ENCODE measurements around the gene ELF2.
"Not testable (repeated sequence)": the region's sequence is repeated elsewhere in the genome, so short reads cannot be mapped to it uniquely, and the experiment has no call there.

Gene ELF2

DNA sequence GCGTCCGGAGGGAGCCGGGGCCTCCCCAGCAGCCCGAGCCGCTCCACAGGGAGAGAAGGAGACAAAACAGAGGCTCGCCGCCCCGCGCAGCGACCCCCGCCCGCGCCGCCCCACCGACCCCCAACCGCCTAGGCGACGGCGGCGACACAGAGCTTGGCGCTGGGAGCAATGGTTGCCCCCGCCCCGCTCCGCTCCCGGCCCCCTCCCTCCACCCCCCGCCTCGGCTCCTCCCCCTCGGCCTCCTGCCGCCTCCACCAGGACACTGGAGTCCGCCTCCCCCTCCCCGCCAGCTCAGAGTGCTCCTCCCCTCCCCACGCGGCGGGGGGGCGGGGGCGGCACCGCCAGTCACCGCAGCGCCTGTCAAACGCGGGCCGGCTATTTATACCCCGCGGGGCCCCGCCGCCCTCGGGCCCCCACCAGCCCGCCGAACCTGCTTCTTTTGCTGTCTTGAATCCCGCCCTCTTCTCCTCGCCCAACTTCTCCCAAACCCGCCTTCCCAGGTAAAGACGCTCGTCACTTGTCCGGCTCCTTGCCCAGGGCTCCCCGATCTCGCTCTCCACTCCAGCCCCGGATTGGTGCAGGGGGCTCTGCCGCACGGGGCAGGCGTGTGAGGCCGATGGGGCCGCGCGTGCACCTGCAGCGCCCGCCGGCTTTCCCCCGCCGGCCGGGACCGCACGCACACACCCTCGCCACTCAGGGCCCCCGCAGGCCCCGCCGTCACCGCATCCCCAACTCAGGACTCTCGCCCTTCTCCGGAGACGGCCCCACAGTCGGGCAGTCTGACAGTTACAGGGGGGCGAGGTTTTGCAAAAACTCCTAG lies at the start of gene ELF2:
TSS of gene ELF2 (minus strand) at position 170 of the 820 bp plus-strand sequence. CDS start 39,517 bp downstream, outside the sequence.
- in situ Hi-C loops (cut with MboI; ENCODE audit: low sequenced_read_pairs): no loop called here

DNA sequence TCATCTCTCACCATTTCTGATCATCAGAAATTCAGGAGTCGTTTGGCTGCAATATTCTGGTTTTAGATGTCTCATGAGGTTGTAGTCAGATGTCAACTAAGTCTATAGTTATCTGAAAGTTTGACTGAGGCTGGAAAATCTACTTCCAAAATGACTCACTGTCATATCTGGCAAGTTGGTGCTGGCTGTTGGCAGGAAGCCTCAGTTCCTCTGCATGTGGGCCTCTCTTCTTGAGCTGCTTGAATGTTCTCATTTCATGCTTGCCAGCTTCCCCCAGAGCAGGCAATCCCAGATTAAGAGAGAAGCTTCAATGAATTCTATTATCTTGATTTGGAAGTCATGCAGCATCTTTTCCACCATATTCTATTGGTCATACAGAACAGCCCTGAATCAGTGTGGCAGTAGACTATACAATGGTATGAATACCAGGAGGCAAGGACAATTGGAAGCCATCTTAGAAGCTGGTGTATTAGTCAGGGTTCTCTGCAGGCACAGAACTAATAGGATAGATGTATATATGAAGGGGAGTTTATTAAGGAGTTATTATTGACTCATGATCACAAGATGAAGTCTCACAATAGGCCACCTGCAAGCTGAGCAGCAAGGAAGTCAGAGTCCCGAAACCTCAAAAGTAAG lies 46.8 kb upstream of the ELF2 start:
- in situ Hi-C loops (cut with MboI; ENCODE audit: low sequenced_read_pairs): no loop called here

DNA sequence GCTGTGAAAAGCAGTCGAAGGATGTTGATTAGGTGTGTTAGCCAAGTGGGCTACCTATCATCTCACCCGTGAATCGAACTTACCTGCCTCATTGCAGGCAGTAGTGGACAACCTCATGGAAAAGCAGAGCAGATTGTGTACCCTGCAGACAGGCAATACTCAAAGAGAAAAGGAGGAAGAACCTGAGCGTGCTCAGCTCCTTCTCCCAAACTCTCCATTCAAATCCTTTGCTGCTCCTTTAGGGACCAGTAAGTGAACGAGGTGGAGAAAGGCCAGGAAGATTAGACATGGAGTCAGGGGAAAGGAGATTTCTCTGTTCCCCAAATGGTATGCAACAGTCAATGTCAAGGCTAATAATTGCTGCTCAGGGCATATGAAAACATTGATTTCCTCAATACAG lies 45.2 kb upstream of the ELF2 start:
- in situ Hi-C loops (cut with MboI; ENCODE audit: low sequenced_read_pairs): no loop called here

DNA sequence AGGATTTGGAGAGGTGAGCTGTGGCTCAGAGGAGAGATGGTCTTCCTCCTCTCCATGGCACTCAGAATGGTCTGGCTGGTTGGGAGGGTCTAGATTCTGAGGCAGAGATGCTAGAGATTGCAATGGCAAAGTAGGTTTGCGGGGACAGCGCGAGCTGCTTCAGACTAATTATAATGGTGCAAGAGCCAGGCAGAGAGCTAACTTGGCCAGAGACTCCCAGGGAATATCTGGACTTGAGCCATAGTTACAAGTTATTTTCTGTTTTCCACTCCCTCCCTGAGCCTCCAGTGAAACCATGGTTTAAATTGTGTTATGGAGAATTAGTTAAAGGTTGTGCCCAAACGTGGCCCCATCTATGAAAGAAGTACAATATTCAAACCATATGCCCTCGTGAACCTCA lies 44.7 kb upstream of the ELF2 start:
- in situ Hi-C loops (cut with MboI; ENCODE audit: low sequenced_read_pairs): no loop called here

DNA sequence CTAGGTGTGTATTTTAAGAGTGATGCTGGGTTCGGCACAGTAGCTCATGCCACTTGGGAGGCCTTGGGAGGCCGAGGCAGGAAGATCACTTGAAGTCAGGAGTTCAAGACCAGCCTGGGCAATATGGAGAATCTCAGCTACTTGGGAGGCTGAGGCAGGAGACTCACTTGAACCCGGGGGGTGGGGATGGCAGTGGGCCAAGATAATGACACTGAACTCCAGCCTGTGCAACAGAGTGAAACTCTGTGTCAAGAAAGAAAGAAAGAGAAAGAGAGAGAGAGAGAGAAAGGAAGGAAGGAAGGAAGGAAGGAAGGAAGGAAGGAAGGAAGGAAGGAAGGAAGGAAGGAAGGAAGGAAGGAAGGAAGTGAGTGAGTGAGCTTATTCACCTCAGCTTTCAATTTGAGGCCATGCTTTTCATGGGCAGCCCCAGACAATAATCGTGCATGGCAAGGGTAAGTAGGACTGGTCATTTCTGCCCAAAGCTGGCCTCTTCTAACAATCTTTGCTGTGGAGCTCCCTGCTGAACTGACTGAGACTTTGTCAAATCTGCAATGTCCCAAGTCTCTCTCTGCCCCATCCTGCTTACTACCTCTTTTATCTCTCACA lies 42.5 kb upstream of the ELF2 start:
- in situ Hi-C loops (cut with MboI; ENCODE audit: low sequenced_read_pairs): no loop called here

DNA sequence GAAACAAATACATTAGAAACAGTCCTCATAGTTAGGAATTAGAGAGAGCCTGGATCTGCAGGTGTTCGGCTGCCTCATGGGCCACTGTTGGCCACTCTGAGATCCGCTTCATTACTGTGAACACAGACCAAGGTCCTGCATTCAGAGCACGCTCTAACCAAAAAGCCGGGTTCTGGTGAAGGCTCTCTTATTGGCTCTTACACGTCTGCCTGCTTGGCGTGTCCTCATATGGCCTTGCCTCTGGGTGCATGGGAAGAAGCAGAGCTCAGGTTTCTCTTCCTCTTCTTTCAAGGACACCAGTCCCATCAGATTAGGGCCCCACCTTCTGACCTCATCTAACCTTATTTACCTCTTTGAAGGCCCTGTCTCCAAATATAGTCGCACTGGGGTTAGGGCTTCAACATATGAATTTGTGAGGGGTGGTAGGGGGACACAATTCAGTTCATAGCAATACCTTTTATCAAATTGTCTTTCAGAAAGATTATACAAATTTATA lies 37.1 kb upstream of the ELF2 start:
- in situ Hi-C loops (cut with MboI; ENCODE audit: low sequenced_read_pairs): no loop called here

DNA sequence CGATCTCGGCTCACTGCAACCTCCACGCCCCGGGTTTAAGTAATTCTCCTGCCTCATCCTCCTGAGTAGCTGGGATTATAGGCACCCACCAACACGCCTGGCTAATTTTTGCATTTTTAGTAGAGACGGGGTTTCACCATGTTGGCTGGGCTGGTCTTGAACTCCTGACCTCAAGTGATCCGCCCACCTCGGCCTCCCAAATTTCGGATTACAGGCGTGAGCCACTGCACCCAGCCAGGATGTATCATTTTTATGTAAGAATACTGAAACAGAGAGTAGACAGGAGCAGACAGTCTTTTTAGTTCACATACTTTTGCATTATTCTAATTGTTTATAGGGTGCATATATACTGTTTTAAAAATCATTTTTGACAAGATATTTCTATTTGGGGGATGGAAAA lies 36.6 kb upstream of the ELF2 start:
- in situ Hi-C loops (cut with MboI; ENCODE audit: low sequenced_read_pairs): not testable (repeated sequence)

DNA sequence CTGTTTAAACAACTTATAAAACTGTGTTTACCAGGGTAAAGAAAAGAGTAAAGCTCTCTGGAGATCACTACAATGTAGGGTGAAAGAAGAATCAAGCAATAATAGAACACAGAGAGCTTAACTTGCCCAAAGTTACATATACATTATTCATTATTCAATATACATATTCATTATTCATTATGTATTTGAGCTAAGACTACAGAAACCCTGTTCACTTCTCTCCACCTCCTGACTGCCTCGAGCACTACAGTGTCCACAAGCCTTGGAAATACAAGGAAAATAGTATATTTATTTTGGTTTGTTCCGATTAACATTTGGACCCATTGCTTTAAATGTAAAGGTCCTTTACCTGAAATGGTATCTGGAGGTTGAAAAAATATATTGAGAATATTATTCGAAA lies 35.9 kb upstream of the ELF2 start:
- in situ Hi-C loops (cut with MboI; ENCODE audit: low sequenced_read_pairs): no loop called here

DNA sequence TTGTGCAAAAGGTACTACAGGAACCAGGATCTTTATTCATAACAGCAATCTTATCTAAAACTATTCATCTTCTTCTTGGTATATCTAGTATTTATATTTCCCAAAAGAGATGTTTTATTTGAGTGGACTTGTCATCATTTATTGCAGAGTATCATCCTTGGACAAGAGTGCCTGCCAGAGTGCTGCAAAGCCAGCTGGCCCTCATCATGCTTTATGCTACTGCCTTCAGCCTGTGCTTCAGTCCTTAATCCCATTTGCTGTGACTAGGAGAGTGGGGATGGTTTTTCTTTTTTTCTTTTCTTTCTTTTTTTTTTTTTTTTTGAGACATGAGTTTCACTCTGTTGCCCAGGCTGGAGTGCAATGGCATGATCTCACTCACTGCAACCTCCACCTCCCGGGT lies 33.5 kb upstream of the ELF2 start:
- in situ Hi-C loops (cut with MboI; ENCODE audit: low sequenced_read_pairs): no loop called here

DNA sequence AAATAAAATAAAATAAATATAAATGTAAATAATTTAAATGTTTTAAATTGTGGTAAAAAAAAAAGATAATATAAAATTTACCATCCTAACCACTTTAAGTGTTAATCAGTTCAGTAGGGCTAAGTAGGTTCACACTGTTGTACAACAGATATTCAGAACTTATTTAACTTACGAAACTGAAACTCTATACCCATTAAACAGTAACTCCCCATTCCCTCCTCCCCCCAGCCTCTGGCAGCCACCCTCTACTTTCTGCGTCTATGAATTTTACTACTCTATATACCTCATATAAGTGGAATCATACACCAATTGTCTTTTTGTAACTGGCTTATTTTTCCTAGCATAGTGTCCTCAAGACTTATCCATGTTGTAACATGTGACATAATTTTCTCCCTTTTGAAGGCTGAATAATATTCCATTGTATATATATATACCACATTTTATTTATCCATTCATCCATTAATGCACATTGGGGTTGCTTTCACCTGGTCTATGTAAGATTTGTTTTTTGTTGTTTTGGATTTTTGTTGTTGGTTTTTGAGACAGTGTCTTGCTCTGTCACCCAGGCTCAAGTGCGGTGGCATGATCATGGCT lies 32.5 kb upstream of the ELF2 start:
- in situ Hi-C loops (cut with MboI; ENCODE audit: low sequenced_read_pairs): no loop called here

DNA sequence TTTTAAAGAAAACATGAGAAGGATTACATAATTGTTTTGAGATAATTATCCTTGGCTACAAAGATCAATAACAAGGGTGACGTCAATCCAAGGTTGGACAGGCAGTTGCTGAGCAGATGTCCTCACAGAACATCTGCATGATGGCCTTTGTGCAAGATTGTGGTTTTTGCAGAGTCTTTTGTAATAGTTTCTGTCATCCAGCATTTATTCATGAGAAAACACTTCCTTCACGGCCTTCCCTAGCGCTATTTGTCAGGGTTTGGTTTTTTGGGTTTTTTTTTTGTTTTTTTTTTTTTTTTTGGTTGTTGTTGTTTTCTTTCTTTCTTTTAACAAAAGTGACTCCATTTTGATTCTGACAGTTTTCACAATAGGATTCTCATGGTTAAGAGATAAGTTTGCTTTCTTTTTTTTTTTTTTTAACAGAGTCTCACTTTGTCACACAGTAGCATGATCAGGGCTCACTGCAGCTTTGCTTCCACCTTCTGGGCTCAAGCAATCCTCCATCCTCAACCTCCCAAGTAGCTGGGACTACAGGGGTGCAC lies 31.5 kb upstream of the ELF2 start:
- in situ Hi-C loops (cut with MboI; ENCODE audit: low sequenced_read_pairs): no loop called here

DNA sequence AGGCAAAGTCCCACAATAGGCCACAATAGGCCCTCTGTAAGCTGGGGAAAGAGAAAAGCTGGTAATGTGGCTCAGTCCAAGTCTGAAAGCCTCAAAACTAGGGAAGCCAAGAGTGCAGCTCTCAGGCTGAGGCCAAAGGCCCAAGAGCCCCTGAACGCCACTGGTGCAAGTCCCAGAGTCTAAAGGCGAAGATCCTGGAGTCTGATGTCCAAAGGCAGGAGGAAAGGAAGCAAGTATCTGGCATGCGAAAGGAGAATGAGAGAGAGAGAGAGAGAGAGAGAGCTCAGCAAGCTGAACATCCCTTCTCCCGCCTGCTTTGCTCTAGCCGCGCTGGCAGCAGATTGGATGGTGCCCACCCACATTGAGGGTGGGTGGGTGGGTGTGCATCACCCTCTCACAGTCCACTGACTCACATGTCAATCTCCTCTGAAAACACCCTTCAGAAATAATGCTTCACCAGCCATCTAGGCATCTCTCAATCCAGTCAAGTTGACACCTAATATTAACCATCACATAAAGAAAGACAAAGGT lies 30.9 kb upstream of the ELF2 start:
- in situ Hi-C loops (cut with MboI; ENCODE audit: low sequenced_read_pairs): no loop called here

DNA sequence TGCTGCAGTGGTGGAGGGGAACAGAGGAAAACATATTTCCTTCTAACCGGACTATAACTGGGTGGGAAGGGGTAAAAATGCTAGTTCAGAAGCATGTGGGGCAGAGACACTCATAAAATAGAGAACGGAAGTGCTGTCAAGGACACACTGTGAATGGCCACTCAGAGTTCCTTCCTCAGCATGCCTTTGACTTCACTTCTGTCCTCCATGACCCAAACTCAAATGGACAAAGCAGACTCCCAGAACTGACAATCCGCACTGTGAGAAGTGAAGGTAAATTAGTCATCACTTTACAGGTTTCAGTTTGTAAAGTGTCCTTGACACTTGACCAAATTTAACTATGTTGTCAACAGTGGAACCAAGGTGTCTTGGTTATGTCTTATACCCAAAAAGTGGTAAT lies 30.2 kb upstream of the ELF2 start:
- in situ Hi-C loops (cut with MboI; ENCODE audit: low sequenced_read_pairs): no loop called here

DNA sequence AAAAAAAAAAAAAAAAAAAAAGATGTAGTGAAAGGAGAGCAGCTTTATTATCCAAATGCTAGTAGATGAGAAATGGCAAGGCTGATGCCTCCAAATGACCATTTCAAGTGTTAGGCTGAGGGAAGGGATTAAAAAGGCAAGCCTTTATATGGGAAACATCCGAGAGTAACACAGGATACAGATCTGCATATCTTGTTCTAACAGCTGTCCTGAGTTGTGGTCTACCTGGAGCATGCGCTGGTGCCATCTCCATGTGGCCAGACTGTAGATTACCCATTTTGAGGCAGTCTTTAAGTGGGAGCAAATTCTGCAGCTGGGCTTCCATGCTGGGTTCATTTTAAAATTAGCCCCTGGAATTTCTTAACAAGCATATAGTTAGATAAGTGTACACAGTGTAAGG lies 26.0 kb upstream of the ELF2 start:
- in situ Hi-C loops (cut with MboI; ENCODE audit: low sequenced_read_pairs): no loop called here

DNA sequence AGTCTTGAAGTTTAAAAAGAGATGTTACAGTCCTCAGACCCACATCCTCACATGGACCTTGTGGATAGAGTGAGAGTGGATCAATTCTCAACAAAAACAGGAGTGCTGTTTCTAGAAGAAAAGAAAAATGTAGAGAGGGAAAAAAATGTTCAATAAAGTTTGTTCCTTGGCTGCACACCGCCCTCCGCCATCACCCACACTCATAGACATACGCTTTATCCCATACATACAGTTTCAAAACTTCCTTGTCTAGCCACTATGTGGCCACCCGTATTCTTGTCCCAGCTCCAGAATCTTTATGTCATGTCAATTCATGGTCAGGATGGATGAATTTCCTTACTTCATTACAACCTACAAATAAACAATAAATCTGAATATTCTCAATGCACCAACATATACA lies 23.5 kb upstream of the ELF2 start:
- in situ Hi-C loops (cut with MboI; ENCODE audit: low sequenced_read_pairs): no loop called here

DNA sequence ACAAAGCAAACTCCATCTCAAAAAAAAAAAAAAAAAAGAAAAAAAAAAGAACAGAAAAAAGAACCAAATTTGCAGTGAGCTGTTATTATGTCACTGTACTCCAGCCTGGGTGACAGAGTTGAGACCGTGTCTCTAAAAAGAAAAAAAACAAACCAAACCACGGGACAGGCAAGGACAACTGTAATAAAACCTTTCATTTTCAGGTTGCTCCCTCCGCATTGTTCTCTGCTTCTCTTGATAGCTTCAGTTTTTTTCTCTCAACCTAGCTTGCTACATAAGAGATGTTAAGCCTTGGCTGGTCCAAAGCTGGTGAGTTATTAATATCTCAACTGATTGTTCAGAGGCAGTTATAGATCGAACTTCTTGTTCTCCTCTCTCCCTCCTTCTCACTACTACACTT lies 23.1 kb upstream of the ELF2 start:
- in situ Hi-C loops (cut with MboI; ENCODE audit: low sequenced_read_pairs): no loop called here

DNA sequence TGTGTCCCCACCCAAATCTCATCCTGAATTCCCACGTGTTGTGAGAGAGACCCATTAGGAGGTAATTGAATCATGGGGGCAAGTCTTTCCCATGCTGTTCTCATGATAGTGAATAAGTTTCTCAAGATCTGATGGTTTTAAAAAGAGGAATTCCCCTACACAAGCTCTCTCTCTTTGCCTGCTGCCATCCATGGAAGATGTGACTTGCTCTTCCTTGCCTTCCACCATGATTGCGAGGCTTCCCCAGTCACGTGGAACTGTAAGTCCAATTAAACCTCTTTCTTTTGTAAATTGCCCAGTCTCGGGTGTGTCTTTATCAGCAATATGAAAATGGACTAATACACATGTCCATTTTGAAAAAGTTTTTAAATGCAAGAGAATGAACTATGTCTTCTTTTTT lies 20.2 kb upstream of the ELF2 start:
- in situ Hi-C loops (cut with MboI; ENCODE audit: low sequenced_read_pairs): not testable (repeated sequence)

DNA sequence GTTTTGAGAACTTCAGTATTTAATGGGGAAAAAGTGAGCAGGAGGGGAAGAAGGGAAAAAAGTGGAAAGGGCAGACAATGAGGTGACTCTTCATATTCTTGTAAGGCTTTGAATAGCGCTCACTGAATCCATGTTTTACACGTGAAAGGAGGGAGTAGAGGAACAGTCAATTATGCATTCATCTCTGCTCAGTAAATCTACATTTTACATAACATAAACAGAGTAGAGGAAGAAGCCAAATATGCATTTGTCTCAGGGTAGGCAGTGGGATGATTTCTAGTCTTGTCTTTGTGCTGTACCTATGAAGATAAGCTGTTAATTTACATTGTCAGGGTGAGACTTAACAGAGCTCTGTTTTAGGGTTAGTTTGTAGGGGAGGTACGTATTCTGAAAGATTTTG lies 19.4 kb upstream of the ELF2 start:
- in situ Hi-C loops (cut with MboI; ENCODE audit: low sequenced_read_pairs): no loop called here

DNA sequence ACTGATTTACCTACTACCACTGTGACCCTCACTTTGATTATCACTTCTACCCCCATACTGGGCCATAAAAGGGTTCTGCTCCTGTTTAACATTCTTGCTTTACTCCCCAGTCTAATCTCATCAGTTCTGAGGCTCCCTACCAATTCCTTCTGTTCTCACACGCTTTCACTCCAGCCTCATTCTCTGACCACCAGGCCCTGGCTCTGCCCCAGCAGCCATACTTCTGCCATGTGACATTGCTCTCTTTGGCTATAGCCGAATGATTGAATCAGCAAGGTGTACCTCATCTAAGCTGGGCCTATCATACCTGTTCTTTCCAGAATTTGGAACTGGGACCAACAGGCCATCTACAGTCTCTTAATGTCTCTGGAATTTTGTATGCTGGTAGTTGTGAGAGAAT lies 14.4 kb upstream of the ELF2 start:
- in situ Hi-C loops (cut with MboI; ENCODE audit: low sequenced_read_pairs): no loop called here

DNA sequence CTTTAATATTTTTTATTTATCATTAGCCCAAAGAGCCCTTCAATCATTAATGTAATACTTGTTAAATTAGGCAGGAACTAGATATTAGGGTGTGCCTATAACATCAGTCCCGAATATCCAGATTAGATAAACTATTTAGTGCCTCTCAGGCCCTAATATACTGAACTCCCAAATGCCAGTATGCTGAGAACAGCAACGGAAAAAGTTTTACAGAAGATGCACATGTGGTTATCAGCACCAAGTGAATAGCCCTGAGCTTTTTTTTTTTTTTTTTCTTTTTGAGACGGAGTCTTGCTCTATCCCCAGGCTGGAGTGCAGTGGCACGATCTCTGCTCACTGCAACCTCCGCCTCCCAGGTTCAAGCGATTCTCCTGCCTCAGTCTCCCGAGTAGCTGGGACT lies 13.0 kb upstream of the ELF2 start:
- in situ Hi-C loops (cut with MboI; ENCODE audit: low sequenced_read_pairs): no loop called here

DNA sequence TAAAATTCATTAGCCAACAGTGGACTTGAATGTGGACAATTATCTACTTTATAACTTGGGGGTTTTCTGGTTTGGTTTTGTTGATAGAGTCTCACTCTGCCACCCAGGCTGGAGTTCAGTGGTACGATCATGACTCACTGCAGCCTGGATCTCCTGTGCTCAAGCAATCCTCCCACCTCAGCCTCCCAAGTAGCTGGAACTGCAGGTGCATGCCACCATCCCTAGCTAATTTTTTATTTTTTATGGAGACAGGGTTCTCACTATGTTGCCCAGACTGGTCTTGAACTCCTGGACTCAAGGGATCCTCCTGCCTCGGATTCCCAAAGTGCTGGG lies 12.4 kb upstream of the ELF2 start:
- in situ Hi-C loops (cut with MboI; ENCODE audit: low sequenced_read_pairs): no loop called here

Measured in hTERT RPE-1 (cell line).